NCI-H2081 (cell line): ENCODE results near the gene ZNF239.
A peak's percentile ranks its signal among the peaks of the same experiment; 100 is the strongest.
"Not testable (repeated sequence)": the region's sequence is repeated elsewhere in the genome, so short reads cannot be mapped to it uniquely, and the experiment has no call there.

Source experiments
- DNase-seq, 2 experiments: peaks; one replicate each; lab custom pipeline; 2025; lab: John Stamatoyannopoulos, UW

ZNF239 gene

DNA sequence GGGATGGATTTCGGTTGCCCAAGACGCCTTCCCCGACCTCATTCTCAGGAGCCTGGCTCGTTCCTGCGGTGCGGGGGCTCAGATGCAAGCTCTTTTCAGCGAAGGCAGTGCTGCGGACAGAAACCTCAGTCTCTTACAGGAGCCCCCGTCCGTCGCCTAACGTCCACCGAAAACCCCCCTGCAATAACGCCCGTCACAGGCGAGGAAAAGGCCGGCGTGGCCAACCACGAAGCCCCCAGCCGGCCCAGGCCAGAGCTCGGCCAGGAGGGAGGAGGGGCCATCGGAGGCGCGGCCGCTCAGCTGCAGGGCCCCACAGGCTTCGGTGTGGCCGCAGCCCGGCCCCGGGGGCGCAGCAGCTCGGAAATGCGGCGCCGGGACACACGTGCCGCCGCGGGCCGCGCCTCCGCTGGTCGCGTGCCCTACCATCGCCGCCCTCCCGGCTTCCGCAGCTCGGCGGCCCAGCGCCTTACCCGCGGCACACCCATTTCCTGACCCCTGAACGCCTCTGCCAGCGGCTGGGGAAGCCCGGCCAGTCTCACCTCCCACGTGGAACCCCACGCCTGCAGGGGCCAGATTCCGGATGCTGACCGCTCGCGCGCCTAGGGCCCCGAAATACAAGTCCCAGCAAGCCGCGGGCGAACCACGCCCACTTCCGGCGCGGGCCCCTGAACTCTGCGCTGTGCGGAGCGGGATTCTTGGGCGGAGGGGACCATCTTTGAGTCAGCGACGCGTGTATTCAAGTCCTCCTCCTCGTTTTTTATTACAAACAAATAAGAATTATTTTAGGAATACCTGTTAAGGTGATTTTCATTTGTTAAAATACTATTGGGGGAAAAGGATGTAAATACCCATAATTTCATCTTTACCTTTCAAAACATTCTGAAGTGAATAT lies at the start of gene ZNF239:
Gene ZNF239 (minus strand): TSS at position 616 of the 892 bp plus-strand sequence. CDS start 16,537 bp downstream, outside the sequence.
- peak; percentile 48 to 64 for DNase-seq

DNA sequence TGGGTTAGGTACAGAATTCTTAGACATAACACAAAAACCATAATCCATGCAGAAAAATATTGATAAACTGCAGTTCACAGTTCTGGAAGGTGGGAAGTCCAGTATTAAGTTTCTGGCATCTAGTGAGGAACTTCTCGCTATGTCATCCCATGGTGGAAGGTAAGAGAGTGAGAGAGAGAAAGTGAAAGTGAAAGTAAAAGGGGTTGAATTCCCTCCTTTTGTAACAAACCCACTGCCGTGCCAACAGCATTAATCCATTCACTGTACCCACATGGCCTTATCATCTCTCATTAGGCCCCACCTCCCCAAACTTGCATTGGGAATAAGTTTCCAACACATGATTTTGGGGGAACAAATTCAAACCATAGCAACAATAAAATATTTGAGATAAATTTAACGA lies 48.9 kb upstream of the ZNF239 start:
- DNase-seq, result no peak

DNA sequence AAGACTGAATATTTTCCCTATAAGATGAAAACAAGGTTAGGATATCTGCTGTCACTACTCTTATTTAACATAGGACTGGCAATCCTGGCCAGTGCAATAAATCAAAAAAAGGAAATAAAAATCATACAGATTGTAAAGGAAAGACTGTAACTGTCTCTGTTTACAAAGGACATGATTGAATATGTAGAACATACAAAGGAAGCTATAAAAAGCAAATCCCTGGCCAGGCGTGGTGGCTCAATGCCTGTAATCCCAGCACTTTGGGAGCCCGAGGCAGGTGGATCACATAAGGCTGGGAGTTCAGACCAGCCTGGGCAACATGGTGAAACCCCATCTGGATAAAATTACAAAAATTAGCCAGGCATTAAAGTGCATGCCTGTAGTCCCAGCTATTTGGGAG lies 47.6 kb upstream of the ZNF239 start:
- no peak for DNase-seq

DNA sequence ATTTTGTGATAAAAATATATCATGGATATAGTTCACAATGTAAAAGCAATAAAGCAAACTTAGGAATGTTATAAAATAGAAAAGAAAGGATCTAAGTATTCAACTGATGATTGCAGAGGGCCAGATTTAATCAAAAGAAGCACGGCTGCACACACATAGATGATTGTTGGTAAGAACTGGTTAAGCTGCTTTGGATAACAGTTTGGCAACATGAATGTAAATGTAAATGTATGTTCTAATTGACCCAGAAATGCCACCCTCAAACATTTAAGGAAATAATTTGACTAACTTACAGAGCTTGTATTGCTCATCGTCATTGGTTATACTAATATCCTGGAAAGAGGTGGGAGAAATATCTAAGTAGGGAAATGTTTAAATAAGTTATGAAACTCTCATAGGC lies 45.0 kb upstream of the ZNF239 start:
- no peak for DNase-seq

DNA sequence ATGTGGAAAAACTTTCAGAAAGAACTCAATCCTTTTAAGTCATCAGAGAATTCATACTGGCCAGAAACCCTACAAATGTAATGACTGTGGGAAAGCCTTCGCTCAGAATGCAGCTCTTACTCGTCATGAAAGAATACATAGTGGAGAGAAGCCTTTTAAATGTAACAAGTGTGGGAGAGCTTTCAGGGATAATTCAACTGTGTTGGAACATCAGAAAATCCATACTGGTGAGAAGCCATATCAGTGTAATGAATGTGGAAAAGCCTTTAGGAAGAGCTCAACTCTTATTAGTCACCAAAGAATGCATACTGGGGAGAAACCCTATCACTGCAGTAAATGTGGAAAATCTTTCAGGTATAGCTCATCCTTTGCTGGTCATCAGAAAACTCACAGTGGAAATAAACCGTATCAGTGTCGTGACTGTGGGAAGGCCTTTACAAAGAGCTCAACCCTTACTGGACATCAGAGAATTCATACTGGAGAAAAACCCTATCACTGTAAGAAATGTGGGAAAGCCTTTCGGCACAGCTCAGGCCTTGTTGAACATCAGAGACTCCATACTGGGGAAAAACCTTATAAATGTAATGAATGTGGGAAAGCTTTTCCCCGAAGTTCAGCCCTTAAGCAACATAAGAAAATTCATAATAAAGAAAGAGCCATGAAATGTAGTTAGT lies 42.4 kb upstream of the ZNF239 start:
- DNase-seq, result no peak

DNA sequence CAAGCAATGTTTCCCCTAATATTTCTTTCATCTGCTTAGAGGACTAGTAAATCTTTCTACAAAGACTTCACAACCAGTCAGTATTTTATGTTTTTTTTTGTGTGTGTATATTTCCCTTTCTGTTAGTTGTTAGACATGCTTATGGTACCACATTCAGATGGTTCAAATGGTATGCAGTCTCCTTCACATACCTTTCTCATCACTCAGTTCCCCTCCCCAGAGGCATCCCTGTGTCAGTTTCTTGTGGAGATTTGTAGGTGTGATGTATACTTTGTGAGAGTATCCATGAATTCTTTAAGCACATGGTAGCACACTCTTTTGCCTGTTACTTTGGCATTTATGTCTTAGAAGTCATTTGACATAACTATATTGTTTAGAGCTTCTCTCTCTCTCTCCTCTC lies 36.2 kb upstream of the ZNF239 start:
- DNase-seq, result no peak

DNA sequence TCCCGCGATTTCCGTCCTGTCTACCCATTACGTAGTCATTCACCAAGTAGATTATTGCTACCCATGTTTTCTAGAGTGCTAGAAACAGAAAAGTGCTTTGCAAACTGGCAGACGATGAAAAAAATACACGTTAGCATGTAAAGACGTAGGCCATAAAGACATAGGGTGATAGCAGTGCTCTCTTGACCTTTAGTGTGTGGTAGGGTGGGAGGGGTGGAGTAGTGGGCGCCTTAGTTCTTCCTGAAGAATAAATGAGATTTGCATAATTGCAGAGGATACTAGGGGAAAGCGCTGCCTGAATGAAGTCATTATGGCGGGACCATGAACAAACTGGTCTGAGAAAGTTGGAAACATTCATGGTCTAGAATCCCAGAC lies 32.8 kb upstream of the ZNF239 start:
- no peak for DNase-seq

DNA sequence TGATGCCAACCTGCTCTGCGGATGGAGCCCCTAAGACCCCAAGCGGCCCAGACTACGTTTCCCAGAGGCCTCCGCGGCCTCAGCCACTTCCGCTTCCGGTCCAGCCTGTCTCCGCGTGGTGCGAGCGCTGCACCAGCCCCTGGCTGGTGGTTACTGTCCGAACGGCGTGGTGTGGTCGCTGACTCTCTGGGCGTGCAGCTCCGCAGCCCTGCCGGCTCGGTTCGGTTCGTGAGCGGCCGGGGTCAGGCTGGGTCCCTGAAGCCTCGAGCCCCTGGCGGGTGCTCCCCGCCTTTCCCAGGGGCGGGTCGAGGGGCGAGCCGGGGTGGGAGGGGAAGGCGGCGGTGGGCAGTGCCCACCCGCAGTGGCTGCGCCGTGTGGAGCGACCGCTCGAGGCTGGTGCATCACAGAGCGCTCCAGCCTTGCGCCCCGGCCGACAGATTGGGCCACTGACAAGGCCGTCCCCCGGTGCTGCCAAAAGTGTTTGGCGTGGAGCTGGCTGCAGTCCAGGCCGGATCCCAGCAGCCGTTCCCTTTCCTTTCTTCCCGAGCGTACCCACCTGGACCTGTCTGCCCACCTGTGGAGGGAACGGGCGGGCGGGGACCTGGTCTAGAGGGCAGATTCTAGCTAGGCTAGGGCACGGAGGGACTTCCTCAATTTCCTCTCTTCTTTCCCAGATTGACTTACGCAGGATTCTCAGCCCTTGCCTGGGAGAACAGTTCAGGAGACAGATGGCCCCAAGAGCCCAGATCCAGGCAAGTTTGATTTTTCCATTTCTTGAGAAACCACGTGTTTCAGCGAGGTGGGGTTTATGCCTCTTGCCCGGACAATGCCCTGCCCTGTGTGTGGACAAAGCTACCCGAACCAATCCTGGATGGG lies 32.1 kb upstream of the ZNF239 start, which contains the start of gene ZNF485:
Gene ZNF485 (plus strand): TSS at position 116 of the 876 bp plus-strand sequence. CDS start 613 bp downstream, at position 729.
- peak; percentile 1 to 59 for DNase-seq

DNA sequence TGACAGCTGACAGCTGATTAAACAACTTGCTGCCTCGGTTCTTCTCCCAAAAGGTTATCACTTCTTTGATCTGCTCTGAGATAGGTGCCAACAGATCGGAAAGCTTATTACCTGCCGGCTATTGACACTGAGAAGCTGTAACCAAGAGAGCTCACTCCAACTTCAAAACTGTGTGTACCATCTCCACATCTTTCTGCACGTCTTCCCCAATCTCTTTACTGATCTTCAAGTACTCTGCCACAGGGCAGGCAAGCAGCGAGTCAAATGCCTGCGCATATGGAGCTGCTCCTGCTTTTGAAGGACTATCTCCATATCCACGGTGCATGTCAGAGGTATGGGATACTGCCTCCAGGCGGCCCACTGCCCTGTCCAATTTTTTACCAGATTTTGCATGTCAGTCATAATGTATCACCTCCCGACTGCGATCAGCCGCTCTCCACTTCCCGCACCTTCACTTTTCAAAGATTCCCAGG lies 31.5 kb upstream of the ZNF239 start:
- no peak for DNase-seq

DNA sequence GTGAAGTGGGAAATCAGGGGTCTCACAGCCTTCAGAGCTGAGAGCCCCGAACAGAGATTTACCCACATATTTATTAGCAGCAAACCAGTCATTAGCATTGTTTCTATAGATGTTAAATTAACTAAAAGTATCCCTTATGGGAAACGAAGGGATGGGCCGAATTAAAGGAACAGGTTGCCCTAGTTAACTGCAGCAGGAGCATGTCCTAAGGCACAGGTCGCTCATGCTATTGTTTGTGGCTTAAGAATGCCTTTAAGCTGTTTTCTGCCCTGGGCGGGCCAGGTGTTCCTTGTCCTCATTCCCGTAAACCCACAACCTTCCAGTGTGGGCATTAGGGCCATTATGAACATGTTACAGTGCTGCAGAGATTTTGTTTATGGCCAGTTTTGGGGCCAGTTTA lies 27.2 kb upstream of the ZNF239 start:
- not testable (repeated sequence) for DNase-seq

DNA sequence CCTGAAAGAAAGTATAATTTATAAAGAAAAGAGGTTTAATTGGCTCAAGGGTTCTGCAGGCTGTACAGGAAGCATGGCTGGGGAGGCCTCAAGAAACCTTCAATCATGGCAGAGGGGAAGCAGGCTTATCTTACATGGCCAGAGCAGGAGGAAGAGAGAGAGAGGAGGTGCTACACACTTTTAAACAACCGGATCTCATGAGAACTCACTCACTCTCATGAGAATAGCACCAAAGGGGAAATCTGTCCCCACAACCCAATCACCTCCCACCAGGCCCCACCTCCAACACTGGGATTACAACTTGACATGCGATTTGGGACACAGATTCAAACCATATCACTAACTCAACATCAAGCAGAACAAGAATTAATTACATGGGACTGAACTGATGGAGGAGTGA lies 24.9 kb upstream of the ZNF239 start:
- DNase-seq, result no peak

DNA sequence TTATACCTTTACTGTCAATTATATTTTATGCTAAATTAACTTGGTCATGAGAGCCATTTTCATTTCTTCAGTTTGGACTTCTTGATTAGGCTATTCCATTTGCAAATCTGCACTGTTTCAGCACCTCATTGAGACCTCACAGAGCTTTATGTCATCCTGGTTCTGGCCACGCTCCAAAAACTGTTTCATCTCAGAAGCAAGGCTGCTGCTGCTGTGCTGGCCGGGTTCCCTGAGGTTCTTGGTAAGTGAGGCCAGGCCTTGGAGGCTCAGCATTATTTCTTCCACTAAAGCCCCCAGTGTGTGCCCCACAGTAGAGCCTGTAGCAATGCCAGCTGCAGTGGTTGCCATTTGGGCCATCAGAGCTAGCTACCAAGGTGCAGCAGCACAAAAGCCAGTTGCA lies 24.0 kb upstream of the ZNF239 start:
- DNase-seq, result no peak

DNA sequence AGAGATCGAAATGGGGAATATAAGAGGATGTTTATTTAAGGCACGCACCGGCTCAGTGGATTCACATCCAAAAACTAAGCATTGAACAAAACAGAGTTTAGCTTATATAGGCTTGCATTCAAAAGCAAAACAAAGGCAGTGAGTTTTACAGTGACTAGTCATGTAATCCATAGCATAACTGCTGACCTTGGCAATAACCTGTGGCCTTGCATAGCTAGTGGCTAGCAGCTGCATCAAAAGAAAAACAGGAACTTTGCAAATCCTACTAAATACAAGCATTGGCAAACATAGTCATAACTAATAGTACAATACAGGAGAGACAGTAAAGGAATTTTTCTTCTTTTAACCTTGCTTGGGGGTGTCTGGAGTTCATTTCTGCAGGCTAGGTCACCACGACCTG lies 22.1 kb upstream of the ZNF239 start:
- no peak for DNase-seq

DNA sequence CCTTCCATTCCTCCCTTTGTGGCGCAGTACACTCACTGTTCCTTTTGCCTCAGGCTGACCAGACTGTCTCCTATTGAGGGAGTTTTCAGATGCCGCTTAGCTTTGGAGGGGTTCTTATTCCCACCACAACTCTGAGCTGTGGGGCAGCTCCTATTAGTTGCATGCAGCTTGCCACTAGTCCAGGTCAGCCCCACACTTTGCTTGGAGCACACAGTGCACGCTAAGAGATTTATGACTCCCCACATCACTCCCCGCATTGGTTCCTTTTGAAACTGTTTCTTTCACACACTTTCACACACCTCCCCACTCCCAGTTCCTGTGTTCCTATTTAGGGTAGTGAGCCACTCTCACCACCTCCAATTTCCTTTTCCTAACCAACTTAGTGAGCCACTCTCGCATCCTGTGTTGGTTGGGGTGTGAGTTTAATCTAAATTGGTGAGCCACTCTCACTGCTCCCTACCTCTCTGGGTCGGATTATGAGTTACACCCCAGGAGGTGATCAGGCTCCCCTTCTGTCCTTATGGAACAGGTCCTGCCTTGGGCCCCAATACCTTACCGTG lies 21.4 kb upstream of the ZNF239 start:
- no peak for DNase-seq

DNA sequence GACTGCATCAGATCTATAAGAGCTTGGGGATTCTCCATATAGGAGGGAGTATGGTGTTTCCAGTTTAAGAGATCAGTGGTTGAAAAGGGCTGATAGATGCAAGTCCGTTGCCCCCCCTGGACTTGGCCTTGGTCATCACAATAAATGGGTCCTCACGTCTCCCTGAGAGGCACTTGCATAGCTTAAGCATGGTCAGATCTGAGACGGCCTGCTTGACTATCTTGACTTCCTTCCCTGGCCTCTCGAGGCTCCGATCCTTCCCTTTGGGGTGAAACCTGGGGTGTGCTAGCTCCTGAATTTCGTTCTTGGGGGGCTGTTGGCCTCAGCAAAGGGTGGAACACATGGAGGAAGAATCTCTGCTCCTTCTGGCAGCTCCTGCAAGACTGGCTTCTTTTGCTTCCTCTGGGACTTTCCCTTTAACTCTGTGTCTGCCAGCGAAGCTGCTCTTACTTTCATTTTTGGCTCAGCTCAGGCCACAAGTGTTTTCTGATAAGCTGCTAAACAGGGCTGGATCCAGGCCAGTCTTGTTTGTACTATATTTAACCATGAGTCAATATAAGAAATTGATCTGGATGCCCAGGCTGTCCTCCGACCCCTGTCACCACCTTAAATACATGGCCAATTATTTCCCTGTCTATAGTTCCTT lies 20.7 kb upstream of the ZNF239 start:
- DNase-seq, result no peak

DNA sequence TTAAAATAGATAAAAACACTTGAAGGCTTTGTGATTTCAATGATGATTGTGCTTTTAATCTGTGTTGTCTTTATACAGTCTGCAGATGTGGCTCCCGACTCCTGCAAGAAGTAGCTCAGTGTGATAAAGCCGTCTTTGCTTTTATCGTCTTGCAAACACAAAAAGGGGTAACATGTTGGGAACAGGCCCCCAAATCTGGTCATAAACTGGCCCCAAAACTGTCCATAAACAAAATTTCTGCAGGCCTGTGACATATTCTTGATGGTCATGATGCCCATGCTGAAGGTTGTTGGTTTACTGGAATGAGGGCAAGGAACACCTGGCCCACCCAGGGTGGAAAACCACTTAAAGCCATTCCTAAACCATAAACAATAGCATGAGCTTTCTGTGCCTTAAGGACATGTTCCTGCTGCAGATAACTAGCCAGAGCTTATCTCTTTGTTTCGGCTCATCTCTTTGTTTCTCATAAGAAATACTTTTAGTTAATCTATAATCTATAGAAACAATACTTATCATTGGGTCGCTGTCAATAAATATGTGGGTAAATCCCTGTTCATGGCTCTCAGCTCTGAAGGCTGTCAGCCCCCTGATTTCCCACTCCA lies 17.0 kb upstream of the ZNF239 start:
- no peak for DNase-seq

DNA sequence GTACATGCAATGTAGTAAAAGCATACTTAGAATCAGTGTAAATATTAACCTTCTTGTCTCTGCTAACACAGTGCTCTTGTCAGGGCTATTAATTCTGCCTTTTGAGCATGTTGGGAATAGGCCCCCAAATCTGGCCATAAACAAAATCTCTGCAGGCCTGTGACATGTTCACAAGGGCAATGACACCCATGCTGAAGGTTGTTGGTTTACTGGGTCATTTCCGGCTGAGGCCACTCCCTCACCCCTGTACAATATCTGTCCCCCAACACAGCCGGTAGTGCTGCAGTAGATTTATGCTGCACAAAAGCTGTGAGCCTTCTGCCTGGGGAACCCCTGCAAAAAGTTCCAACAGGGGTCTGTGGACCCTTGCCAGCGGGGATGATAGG lies 12.3 kb upstream of the ZNF239 start:
- DNase-seq, result not testable (repeated sequence)

DNA sequence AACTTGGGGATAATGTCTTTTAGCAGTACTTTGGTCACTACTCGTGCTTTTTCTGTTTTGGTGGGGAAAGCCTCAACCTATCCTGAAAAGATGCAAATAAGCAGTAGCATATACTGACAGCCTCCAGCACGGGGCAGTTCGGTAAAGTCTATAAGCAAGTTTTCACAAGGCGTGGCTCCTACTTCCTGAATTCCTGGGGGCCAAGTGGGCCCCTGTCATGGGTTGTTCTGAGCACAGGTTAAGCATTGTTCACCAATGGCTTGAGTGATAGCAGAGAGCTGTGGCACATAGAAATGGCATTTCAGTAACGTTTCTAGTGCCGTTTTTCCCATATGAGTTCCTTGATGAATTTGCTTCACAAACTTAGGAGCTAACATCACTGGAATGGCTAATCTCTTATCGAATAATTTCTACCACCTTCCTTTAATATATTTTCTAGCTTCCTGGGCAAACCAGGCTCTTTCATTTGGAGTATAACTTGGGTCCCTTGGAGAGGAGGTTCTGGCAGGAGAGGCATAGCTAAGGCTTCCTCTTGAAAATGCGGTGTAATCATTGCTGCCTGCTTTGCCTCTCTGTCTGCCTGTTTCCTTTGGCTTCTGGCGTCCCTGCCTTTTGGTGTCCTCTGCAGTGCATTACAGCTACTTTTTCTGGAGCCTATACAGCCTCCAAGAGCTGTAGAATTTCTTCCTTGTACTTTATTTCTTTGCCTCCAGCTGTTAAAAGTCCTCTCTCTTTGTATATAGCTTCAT lies 11.7 kb upstream of the ZNF239 start:
- no peak for DNase-seq

DNA sequence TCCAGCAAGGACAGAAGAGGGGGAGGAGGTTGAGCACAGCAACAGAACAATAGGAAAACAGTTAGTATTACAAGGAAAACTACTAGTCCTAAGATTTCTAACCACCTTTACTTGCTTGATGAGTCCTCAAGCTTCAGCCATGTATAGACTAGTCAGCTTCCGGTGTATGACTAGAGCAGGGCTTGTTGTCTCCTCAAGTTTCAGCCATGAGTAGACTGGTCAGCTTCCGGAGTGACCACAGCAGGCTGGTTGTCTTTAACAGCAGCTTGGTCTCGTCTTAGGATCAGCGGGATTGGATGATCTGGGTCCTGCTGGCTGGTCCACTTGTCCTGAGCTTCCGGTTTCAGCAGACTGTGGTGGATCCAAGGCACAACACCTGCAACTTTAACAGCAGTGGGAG lies 10.6 kb upstream of the ZNF239 start:
- no peak for DNase-seq

DNA sequence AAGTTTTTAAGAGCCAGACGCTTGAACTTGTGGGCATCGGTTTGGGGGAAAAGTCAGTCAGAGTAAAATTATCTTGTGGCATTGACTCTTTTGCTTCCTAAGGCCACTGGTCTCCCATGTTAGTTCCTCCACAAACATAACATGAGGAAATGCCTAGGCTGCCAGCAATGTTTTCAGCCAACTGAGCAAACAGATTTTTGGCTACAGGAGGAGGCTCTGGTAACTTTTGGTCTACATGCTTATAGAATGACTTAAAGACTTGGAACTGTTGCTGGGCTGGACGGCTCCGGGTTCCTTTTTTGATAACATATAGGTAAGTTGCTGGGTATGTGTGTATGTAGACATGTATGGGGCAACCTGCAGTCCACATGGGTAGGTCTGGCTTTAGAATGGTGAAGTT lies 9.6 kb upstream of the ZNF239 start:
- no peak for DNase-seq
